GM19193 (cell line): ENCODE measurements around the gene IYD.

ENCODE experiments used
- POLR2A ChIP-seq: IDR thresholded peaks from 4 replicates; pipeline ENCODE4 v1.6.1; 2011; ENCODE audit not compliant: insufficient read depth, insufficient read length; ENCODE audit errors: extremely low read depth

IYD gene, protein sequence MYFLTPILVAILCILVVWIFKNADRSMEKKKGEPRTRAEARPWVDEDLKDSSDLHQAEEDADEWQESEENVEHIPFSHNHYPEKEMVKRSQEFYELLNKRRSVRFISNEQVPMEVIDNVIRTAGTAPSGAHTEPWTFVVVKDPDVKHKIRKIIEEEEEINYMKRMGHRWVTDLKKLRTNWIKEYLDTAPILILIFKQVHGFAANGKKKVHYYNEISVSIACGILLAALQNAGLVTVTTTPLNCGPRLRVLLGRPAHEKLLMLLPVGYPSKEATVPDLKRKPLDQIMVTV

GRCh38 chr6:150368762-150369161, at the start of gene IYD:
Gene IYD, plus strand, starts transcription at chr6:150369012. Its CDS starts 20 bp downstream, at chr6:150369032.
- no peak for TF ChIP-seq POLR2A

GRCh38 chr6:150319924-150320323, 48.9 kb upstream of the IYD start:
- no peak for TF ChIP-seq POLR2A

DNA sequence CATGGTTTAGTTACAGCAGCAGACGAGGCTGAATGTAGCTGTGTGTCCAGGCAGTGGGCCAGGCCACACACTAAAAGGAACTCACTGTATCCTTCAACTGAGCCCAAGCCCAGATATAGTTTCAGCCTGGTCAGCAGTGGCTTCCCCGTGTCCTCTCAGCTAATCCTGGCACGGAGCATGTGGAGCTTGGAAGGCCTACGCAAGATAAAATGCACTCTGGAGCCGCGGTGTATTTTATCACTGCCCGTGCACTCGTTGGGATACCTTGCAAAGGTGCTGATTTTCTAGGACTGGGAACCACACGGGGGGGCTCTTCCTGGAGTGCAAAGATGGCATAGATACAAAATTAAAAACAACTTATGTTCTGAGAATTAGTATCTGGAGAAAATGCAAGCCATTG, 48.4 kb upstream of the IYD start:
- TF ChIP-seq POLR2A = no peak

- TF ChIP-seq POLR2A = no peak
Measured at GRCh38 chr6:150322466-150322871, 46.3 kb upstream of the IYD start.

GRCh38 chr6:150323205-150323604, 45.6 kb upstream of the IYD start:
- TF ChIP-seq POLR2A = no peak

DNA sequence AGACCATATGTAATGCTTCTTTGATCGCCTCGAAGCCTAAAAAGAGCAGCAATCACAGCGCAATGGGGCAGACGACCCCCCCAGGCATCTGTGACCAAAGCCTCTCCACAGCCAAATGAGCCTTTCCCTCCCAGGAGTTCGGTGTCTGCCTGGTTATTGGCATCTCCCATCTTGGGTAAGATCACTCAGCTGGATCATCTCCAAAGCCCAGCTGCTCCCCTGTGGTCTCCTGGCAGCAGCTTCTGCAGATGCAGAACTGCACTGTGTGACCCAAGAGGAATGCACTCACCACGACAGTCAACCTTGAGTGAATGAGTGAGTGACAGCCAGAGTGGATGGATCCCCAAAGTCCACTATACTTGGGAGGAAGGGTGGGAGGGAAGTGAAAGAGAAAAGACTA, 44.8 kb upstream of the IYD start:
- no peak for TF ChIP-seq POLR2A

DNA sequence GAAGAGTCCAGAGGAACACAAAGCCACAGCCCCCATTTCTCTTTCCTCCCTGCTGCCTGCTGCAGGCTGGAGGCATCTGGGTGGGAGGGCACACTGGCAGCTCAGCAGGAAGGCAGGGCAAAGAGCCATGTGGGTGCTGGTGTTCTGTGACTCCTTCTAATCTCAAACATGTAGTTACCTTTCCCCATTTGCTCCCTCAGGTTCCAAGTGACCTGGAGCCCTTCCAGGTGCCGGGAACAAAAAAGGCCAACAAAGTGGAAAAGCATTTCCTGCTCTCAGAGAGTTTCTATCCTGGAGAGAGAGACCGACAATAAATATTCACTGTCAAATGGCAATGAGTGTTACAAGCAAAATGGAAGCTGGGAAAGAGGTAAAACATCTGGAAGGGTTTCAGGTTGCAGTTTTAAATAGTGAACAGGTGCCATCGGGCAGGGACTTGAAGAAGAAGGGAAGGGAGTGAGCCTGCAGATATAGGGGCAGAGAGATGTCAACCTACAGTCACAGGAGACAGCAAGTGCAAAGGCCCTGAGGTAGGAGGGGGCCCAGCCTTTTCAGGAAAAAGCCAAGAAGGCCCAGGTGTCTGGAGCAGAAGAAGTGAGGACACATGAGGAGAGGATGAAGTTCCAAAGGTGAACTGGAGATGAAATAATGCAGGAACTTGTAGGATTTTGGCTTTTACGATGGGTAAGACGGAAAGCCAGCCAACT, 43.6 kb upstream of the IYD start:
- no peak for TF ChIP-seq POLR2A

- TF ChIP-seq POLR2A = no peak
Measured at GRCh38 chr6:150327117-150327774, 41.6 kb upstream of the IYD start.

DNA sequence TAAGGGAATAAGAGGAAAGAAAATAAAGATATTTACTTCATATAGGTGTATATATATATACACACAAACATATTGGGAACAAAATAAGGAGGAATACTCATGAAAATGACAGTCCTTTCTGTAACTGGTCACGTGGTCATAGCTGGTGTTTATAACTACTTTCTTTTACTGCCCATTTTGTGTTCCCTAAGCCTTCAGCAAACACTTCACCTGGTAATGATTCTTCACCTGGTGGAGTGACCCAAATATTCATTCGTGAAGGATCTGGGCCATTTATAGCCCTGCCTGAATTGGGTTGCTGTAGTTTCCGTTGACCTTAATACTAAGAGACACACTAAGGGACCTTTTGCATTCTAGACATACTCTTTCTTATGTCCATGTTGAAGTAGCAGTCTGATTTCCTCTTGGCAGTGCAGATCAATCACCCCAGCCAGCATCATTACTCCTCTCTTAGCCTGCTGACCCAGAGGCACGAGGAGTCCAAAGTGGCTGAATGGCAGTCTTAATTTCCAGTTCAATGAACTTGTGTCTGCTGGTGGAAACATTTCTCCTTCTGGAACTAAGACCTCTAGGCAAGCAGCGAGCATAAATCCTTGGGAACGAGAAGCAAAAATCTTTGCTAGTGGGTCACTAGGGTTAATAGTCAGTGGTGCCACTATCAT, 39.9 kb upstream of the IYD start:
- no peak for TF ChIP-seq POLR2A

DNA sequence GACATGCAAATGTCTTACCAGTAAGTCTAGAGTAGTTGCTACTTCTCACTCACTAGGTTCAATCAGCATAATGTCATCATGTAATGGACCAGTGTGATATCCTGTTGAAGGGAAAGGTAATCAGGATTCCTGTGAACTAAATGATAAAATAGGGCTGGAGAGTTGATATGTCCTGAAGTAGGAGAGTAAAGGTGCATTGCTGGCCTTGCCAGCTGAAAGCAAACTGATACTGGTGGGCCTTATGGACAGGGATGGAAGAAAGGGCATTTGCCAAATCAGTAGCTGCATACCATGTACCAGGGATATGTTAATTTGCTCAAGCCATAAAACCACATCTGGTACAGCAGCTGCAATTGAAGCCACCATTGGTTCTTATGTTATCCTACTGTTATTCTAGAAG, 37.5 kb upstream of the IYD start:
- TF ChIP-seq POLR2A = no peak

DNA sequence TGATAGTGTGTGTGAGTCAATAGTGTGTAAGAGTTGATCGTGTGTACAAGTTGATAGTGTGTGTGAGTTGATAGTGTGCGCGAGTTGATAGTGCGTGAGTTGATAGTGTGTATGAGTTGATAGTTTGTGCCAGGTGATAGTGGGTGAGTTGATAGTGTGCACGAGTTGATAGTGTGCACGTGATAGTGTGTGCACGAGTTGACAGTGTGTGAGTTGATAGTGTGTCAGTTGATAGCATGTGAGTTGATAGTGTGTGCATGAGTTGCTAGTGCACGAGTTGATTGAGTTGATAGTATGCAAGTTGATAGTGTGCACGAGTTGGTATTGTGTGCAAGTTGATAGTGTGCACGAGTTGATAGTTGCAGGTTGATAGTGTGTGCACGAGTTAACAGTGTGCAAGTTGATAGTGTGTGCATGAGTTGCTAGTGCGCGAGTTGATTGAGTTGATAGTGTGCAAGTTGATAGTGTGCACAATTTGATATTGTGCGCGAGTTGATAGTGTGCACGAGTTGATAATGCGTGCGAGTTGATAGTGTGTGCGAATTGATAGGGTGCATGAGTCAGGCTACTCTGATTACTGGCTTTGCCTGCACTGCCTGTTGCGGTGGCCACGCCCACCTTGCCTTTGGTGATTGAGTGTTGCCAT, 35.8 kb upstream of the IYD start:
- no peak for TF ChIP-seq POLR2A

DNA sequence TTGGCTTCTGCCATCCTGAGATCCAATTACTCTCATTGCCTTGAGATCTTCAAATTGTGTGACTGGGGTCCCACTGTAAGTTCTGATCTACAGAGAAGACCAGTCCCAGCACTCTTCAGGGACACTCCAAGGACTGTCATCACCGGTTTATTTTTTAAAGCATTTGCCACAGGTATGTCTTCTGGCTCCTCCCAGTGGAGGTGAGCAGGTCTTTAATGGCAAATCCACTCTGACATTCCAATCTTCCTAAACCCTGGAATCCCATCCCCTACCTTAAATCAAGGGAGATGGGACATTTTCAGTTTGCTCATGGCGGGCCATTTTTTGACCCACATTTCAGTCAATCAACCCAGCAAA, 35.2 kb upstream of the IYD start:
- no peak for TF ChIP-seq POLR2A

- no peak for TF ChIP-seq POLR2A
Measured at GRCh38 chr6:150334790-150335783, 33.7 kb upstream of the IYD start.

GRCh38 chr6:150336299-150336698, 32.5 kb upstream of the IYD start:
- TF ChIP-seq POLR2A = no peak
